Measurements from ENCODE around the gene BRD3.

Gene BRD3

DNA sequence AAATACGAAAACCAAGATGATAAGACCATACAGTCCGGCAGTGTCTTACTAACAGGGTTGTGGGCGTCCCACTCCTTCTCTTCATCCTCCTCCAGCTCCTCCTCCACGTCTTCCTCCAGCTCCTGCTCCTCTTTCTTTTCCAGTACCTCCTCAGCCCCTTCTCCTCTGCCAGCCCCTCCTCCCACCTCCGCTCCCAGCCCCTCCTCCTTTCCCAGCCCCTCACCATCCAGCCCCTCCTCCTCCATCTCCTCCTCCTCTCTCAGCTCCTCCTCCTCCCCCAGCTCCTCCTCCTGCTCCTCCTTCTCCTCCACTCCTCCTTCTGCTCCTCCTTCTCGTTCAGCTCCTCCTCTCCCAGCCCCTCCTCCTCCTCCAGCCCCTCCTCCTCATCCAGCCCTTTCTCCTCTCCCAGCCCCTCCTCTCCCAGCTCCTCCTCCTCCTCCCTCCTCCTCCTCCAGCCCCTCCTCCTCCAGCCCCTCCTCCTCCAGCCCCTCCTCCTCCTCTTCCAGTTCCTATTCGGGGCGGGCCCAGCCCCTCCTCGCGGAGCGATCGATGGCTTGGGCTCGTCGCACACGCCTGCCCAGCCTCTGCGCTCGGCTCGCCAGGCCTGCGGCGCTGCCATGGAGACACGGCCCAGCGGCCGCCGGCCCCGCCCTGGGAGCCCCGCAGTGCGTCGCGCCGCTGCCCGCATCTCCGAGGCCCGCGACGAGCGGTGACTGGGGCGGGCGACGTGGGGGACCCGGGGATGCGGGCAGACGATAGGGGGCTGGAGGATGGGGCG lies 42.8 kb downstream of the BRD3 start, which contains the start of gene BRD3OS:
BRD3OS (plus strand) TSS at position 654 of the 778 bp plus-strand sequence. CDS start 1,267 bp downstream, outside the sequence.
- DNase-seq (ENCODE audit: low spot score) = peak; percentile 97

DNA sequence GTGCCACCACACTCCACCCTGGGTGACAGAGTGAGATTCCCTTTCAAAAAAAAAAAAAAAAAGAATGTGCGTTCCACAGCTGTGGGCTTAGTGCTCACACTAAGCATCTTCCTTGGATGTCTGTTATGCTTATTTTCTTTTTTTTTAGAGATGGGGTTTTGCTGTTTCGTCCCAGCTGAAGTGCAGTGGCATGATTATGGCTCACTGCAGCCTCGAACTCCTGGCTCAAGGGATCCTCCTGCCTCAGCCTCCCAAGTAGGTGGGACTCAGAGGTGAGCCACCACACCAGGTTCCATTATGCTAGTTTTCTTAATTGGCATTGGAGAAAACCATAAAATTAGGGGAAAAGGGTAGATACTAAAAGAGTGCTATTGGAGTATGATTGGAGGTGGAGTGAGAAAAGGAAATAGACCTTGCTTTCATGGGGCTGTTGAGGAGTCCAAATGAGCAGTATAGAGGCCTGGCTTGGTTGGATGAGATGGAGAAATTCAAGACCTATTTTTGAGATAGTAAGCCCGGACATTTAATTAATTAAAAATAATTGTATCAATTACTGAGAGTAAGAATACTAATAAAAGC lies 43.5 kb downstream of the BRD3 start:
- DNase-seq (ENCODE audit: low spot score) = no peak

DNA sequence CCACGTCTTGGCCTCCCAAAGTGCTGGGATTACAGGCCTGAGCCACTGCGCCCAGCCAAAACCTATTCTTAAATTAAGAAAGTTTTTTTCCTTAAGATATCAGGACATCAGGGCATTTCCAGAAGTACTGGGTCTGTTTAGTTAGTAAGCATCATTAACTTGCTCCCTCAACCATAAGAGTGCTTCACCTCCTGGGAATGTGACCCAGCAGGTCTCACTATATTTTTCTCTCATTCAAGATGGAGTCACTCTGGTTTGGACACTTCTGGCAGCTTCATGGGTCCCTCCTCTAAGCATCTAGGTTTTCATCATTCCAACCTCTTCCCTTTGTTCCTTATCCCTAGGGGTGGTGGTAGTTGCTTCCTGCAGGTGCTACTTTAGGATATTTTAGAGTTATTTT lies 52.9 kb downstream of the BRD3 start:
- DNase-seq (ENCODE audit: low spot score) = no peak

DNA sequence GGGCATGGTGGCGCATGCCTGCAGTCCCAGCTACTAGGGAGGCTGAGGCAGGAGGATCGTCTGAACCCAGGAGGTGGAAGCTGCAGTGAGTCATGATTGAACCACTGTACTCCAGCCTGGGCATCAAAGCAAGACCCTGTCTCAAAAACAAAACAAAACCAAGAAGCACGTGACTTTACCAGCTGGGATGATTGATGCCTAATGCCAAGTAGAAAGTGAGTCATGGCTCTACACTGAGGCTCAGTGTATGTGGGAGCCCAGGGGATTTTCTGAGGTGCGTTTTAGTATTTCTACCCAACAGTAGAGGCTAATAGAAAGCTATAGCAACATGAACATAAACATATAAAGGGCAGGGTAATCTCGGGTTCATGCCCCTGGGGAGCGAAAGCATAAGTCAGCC lies 56.4 kb downstream of the BRD3 start:
- DNase-seq (ENCODE audit: low spot score) = no peak

DNA sequence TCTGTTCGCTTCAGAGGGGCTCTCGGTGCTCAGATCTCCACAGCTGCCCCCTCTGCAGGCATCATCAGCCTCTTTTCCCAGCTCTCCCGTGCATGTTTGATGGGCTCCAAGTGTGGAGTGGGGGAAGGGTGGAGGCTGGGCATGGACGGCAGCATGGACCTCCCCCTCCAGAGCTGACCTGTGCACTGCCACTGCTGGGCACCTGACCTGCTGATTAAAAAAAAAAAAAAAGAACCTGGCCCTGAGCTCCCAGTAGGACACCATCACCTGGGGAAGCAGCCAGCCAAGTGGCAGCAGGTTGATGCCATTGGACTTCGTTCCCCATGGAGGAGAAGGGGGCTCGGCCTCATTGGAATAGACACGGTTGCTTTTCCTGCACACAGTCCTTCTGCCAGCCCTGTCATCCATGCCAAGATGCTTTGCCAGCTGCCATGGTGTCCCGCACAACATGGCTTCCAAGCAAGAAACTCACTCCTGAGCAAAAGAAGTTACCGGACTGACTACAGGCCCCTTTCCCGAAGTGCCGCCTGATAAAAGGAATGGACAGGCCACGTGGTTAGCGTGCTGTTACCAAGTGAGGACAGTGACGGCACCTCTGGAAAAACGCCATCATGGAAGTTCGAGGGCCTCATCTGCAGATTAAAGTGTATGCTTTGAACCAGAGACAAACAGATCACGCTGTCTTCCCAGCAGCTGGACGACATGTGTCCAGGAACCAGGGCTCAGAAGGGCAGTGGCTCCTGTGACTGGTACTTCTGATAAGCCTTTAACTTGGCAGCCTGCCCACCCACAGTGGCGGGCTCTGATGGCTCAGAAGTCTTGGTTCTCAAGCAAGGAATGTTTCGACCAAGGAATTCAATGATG lies 57.3 kb downstream of the BRD3 start:
- peak; percentile 28 for DNase-seq (ENCODE audit: low spot score)

DNA sequence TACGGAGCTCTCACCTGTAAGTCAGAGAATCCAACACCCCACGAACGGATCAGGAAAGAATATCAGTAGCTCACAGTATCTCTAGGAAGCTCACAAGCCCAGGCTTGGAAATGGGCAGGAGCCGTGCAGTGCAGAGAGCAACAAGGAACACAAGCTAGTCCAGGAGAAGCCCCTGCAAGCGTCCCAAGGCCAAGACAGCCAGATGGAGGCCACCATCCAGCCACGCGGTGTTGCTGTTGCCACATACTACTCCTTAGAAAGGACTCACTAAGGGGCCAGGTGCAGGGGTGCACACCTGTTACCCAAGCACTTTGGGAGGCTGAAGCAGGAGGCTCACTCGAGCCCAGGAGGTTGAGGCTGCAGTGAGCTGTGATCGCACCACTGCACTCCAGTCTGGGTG lies 60.3 kb downstream of the BRD3 start:
- DNase-seq (ENCODE audit: low spot score) = peak; percentile 1

DNA sequence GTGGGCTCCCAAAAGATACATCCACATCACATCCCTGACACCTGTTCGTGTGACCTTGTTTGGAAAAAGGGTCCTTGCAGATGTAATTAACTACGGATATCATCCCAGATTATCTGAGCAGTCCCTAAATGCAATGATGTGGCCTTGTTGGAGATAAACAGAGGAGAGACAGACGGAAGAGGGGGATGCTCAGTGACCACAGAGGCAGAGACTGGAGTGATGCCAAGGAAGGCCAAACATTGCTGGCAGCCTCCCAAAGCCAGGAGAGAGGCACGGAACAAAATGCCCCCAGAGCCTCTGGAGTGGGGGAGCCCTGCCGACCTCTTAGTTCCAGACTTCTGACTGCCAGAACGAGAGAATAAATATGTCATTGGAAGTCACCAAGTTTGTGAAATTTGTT lies 60.7 kb downstream of the BRD3 start:
- DNase-seq (ENCODE audit: low spot score) = no peak

DNA sequence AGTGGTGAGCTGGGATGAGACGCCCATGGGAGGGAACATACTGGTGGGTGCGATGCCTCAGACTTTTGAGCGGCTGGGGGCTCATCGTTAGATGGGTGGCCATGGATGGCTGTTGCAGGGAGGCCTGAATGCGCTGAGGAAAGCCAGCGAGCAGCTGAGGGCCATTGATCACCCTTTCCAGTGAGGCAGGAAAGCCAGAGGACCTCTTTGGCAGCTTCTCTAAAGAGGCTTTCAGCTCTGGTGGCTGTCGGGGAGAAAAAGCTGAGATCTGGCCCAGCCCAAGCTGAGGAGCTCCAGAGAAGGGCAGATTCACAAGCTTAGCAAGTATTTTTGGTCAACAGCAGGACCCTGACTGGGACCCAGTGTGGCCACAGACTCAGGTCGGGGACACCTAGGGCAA lies 62.4 kb downstream of the BRD3 start:
- DNase-seq (ENCODE audit: low spot score) = peak; percentile 4

DNA sequence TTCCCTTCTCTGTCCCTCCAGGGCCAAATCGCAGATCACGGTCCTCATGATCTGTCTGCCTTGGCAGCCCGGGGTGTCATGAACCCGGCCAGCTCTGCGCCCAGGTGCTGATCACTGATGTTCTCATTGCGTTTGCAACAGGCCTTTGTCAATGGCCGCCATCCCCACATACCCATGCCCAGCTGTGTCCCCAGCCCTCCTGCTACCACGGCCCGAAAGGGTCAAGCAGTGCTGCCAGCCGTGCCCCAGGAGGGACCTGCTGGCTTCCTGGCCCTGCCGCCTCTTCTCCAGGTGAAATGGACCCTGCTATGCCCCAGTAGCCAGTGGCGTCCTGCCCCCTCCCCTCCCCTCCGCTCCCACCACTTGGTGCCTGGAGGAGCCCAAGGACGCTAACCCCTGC lies 62.9 kb downstream of the BRD3 start:
- no peak for DNase-seq (ENCODE audit: low spot score)

DNA sequence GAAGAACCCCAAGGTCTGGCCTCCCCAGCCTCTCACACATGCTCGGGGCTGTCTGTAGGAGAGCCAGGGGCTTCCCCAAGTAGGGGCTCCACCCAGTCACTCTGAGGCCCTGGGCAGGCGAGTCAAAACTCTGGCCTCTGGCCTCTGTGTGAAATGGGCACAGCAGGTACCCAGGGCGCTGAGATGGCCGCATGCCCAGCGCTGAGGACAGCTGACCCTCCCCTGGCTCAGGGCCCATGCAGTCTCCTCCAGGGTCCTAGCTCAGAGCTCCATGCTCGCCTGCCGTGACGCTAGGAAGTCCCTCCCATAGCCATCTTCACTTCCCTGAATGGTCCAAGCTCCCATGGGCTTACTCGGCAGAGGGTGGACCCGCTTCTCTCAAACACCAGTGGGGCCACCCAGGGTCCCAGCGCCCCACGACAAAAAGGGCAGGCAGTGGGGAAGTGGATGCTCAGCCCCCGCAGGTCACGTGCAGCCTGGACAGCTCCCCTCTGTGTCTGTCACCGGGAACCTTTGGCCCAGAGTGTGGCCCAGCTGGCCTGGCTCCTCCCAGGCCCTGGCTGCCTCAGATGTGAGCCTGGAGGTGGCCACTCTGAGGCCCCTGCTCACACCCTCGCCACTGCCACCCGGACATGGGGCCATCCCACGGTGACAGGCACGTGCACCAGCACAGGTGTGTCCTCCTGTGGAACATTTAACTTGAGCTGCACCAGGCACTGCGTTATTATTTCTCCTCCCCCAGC lies 63.5 kb downstream of the BRD3 start:
- peak; percentile 7 for DNase-seq (ENCODE audit: low spot score)

DNA sequence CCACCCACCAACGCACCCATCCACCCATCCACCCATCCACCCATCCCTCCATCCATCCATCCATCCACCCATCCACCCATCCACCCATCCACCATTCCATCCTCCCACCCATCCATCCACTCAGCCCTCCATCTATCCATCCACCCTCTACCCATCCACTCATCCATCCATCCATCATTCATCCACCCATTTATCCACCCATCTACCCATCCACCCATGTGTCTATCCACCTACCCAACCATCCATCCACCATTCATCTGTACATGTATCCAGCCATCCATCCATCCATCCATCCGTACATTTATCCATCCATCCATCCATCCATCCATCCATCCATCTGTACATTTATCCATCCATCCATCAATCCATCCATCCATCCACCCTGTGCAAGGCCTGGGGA lies 64.6 kb downstream of the BRD3 start:
- no peak for DNase-seq (ENCODE audit: low spot score)

DNA sequence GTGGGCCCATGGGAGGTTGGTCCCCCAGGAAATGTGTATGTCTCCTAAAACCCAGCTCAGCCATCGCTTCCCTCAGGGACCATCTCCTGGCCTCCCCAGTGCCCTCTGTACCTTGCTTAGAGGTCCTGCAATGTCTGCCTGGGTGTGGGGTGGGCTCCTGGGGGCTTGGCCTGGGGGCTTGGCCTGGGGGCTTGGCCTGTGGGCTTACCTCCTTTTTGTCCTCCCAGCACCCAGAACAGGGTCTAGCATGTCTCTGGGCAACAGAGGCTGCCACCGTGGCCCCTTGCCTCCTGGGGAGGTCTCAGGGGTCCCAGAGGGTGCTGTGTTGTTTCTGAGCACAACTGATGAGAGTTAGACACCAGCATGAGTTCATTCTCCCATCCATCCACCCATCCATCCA lies 65.0 kb downstream of the BRD3 start:
- DNase-seq (ENCODE audit: low spot score) = no peak

DNA sequence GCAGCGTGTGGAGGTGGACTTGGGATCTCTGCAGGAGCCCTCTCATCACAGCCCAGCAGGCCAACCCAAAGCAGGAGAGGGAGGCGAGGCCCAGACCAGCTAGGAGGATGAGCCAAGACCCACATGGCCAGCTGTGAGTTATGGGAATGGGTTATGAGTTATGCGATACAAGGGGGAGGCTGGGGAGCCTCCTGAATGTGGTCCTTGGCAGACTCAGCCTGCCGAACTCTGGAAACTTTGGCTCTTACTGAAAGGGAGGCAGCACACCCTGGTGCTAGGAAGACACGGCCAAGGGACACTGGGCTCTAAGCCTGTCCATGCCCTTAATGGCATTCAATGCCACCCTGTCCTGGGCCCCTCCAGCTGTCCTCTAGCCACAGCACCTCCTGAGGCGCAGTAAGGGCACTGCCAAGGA lies 68.0 kb downstream of the BRD3 start:
- DNase-seq (ENCODE audit: low spot score) = peak; percentile 30

DNA sequence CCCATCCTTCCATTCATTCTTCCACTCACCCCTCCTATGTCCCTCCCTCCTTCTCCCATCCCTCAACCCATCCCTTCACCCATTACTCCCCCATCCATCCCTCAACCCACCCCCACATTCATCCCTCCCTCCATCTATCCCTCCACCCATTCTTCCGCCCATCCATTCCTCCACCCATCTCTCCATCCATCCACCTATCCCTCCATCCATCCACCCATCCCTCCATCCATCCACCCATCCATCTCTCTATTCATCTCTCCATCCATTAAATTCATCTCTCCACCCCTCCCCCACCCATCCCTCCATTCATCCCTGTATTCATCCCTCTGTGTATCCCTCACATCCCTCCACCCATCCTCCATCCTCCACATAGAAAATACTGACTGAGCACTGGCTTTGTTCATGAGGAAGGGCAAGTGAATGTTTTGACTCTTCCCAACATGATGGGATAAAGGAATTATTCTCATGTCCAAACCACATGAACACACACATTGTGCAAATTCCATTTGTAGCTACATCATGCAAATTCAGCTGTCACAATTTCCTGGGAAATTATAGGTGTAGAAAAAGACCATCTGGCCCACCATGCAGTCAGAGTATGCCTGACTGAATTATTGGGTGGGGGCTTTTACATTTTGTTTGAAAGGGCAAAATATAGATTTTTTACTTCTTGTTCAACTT lies 68.8 kb downstream of the BRD3 start:
- peak; percentile 52 for DNase-seq (ENCODE audit: low spot score)

DNA sequence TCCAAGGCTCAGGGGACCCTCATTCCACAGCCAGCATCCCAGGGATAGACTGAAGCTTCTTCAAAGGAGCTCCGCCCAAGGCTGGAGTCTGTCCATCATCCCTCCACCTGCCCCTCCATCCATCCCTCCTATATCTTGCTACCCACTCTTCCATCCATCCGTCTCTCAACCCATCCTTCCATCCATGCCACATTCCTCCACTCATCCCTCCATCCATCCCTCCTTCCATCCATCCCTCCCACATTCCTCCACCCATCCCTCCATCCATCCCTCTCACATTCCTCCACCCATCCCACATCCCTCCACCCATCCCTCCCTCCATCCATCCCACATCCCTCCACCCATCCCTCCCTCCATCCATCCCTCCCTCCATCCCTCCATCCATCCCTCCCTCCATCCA lies 70.2 kb downstream of the BRD3 start:
- no peak for DNase-seq (ENCODE audit: low spot score)

DNA sequence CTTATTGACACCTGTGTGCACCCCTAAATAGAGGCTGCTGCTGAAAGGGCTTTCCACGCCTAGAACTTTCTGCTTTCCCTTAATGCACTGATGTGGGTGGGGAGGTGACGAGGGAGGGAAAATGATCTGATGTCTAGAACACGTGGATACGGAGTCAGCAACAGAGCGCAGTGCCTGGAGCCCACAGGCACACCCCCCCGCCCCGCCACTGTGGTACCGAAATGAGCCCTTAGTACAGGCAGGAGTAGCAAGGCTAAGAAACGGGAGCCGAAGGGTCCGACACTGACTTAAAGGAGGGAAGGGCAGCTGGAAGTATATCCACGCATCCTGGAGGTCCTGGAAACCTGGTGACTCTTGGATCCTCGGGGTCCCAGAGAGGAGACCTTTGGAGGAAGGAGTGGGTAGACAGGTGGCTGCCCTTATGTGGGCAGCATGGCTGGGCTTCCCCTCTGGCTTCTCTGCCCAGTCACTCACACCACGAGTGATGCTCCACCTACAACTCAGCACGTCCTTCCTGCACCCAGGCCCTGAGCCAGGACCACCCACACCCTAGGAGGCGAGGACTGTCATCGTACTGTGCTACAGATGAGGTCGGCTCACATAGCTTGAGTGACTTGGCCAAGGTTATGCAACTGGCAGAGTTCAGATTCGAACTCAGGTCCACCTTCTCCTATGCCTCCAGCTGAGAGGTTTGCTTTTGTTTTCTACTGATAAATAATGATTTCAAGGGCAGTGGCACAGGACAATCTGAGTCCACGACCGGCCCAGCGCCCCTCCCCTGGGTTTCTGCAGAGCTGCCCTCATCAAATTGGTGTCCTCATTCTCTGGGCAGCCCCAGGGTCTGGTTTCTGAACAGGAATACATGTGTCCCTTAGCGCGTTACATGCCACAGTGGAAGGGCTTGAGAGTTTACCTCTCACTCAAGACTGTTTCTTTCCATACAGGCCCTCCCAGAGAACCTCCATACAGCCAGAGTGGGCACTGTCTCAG lies 71.0 kb downstream of the BRD3 start:
- DNase-seq (ENCODE audit: low spot score) = no peak

DNA sequence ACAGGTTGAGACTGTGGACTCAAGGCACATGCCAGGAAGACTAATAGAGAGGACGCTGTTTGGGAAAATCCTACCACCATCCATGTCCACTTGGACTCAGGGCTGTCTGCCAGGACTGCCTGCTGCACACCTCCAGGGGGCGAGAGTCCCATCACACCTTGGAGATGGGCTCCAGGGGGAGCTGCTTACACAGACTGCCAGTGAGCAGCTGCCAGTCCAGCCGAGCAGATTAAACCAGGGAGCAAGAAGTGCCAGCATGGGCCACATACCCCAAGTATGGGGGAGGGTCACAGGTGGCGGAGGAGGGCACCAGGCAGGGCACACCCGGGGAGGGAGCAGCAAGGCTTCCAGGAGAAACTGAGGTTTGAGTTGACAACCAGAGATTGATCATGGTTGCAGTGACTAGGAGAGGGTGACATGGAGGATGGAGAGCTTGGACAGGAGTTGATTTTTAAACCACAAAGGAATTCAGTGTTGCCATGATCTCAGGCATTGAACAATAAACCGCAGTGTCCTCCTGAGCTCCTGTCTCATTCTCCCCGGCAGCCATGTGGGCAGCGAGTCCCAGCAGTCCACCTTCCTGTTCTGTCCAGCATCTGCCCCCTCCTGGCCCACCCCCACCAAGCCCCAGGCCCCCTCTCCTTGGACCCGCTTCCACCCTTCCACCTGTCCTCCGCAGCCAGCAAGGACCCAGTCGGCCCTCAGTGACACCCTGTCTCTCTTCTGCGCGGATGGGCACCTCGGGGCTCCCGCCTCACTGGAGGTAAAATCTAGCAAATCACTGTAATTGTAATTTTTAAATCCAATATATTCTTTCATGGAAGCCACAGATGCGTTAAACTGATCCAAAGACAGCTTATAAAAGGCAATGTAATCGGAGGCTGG lies 72.6 kb downstream of the BRD3 start:
- DNase-seq (ENCODE audit: low spot score) = peak; percentile 36

DNA sequence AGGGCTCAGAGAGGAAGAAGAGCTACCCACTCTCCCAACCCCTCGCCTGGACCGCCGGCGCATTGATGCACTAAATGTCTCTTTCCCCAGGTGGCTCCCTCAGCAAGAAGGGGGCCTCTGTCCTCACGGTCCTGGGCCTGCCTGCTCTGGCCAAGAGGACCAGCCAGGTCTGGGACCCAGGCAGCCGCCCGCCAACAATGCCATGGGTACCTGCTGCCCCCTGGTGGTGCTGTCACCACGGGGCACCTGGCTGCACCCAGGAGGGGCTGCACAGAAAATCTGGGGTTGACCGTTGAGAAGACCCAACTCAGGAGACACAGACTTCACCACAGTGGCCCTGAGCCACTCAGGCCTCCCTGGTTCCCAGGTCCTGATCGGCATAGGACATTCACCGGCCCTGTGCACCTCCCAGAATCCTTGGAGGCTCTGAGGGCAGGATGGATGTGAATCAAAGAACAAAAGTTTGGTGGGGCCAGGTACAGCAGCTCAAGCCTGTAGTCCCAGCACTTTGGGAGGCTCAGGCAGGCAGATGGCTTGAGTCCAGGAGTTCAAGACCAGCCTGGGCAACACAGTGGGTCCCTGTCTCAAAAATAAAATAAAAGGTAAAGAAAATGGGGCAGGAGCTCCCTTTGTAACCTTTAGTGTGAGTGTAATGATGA lies 73.3 kb downstream of the BRD3 start:
- peak; percentile 89 for DNase-seq (ENCODE audit: low spot score)
